ENCODE results near the gene TSHZ2.

Gene TSHZ2

GRCh38 chr20:53061192-53062108 lies 89.3 kb downstream of the TSHZ2 start:
- DNase-seq (ENCODE audit: low read depth in 2 of 2) = no peak

GRCh38 chr20:53064935-53065334 lies 92.8 kb downstream of the TSHZ2 start:
- DNase-seq (ENCODE audit: low read depth in 2 of 2) = no peak

GRCh38 chr20:53068241-53068640 lies 96.1 kb downstream of the TSHZ2 start:
- no peak for DNase-seq (ENCODE audit: low read depth in 2 of 2)

- no peak for DNase-seq (ENCODE audit: low read depth in 2 of 2)
Observed at GRCh38 chr20:53069132-53069531, 97.0 kb downstream of the TSHZ2 start.

GRCh38 chr20:53070224-53070623 lies 98.1 kb downstream of the TSHZ2 start:
- DNase-seq (ENCODE audit: low read depth in 2 of 2) = no peak

- DNase-seq (ENCODE audit: low read depth in 2 of 2) = peak in 1 of 2 donors; percentile 23
Observed at GRCh38 chr20:53070706-53071392, 98.7 kb downstream of the TSHZ2 start.

GRCh38 chr20:53071833-53072232 lies 99.7 kb downstream of the TSHZ2 start:
- no peak for DNase-seq (ENCODE audit: low read depth in 2 of 2)

- no peak for DNase-seq (ENCODE audit: low read depth in 2 of 2)
Observed at GRCh38 chr20:53072923-53073579, 100.9 kb downstream of the TSHZ2 start.

GRCh38 chr20:53073636-53074415 lies 101.7 kb downstream of the TSHZ2 start:
- no peak for DNase-seq (ENCODE audit: low read depth in 2 of 2)

- no peak for DNase-seq (ENCODE audit: low read depth in 2 of 2)
Observed at GRCh38 chr20:53074811-53075314, 102.7 kb downstream of the TSHZ2 start.

- DNase-seq (ENCODE audit: low read depth in 2 of 2) = no peak
Observed at GRCh38 chr20:53076668-53077067, 104.5 kb downstream of the TSHZ2 start.

GRCh38 chr20:53077373-53078205 lies 105.4 kb downstream of the TSHZ2 start:
- peak; percentile 2 to 17 for DNase-seq (ENCODE audit: low read depth in 2 of 2)

- no peak for DNase-seq (ENCODE audit: low read depth in 2 of 2)
Observed at GRCh38 chr20:53078761-53079160, 106.6 kb downstream of the TSHZ2 start.

- DNase-seq (ENCODE audit: low read depth in 2 of 2) = no peak
Observed at GRCh38 chr20:53079261-53079691, 107.1 kb downstream of the TSHZ2 start.

GRCh38 chr20:53079828-53080686 lies 107.9 kb downstream of the TSHZ2 start:
- no peak for DNase-seq (ENCODE audit: low read depth in 2 of 2)

GRCh38 chr20:53080687-53080962 lies 108.5 kb downstream of the TSHZ2 start:
- no peak for DNase-seq (ENCODE audit: low read depth in 2 of 2)

- DNase-seq (ENCODE audit: low read depth in 2 of 2) = peak in 1 of 2 donors; percentile 15
Observed at GRCh38 chr20:53080969-53081871, 109.1 kb downstream of the TSHZ2 start.

Data from activated CD4-positive, alpha-beta T cell treated with anti-CD3 and anti-CD28 coated beads for 24 hours (primary cell).